OCI-LY1 (cell line): ENCODE data around the gene NLRC4.

ENCODE experiments used
- H2AFZ ChIP-seq: fragments of 200-600 bp; sonication (generic), shearing (Covaris generic); 2 replicates; pipeline ENCODE4 v1.6.0; 2014; ENCODE audit warnings: antibody characterized with exemption, mild to moderate bottlenecking, low read length
- H3F3A ChIP-seq: fragments of 200-600 bp; sonication (generic), shearing (Covaris generic); 2 replicates; pipeline ENCODE4 v1.6.0; 2014; ENCODE audit warnings: mild to moderate bottlenecking, antibody characterized with exemption, low read length, moderate library complexity; ENCODE audit not compliant: insufficient read depth
- H3K27ac ChIP-seq: fragments of 200-600 bp; sonication (generic); 2 replicates; pipeline ENCODE4 v1.5.1; 2014; ENCODE audit warnings: low read length, mixed run types, mild to moderate bottlenecking, low read depth; ENCODE audit not compliant: poor library complexity, severe bottlenecking
- H3K27me3 ChIP-seq: fragments of 200-600 bp; sonication (generic); 2 replicates; pipeline ENCODE4 v1.6.0; 2014; ENCODE audit warnings: antibody characterized with exemption, mild to moderate bottlenecking, low read length, moderate library complexity; ENCODE audit not compliant: insufficient read depth
- H3K36me3 ChIP-seq: fragments of 200-600 bp; sonication (generic); 2 replicates; pipeline ENCODE4 v1.6.1; 2014; ENCODE audit warnings: mild to moderate bottlenecking, antibody characterized with exemption, low read length, moderate library complexity, mixed read lengths; ENCODE audit not compliant: insufficient read depth
- H3K4me1 ChIP-seq: fragments of 200-600 bp; sonication (generic); 2 replicates; pipeline ENCODE4 v1.5.1; 2014; ENCODE audit warnings: mild to moderate bottlenecking, low read length, moderate library complexity; ENCODE audit not compliant: insufficient read depth, severe bottlenecking
- H3K4me2 ChIP-seq: fragments of 200-600 bp; sonication (generic), shearing (Covaris generic); 2 replicates; pipeline ENCODE4 v1.6.1; 2014; ENCODE audit warnings: low read length
- H3K4me3 ChIP-seq: fragments of 200-600 bp; sonication (generic); 2 replicates; pipeline ENCODE4 v1.5.1; 2014; ENCODE audit warnings: low read length, low read depth, mild to moderate bottlenecking, mixed read lengths; ENCODE audit not compliant: poor library complexity, severe bottlenecking
- H3K79me2 ChIP-seq: fragments of 200-600 bp; shearing (Covaris generic); 2 replicates; pipeline ENCODE4 v1.6.1; 2016; ENCODE audit warnings: mixed run types, low read length, mixed read lengths; ENCODE audit not compliant: insufficient read depth
- H3K9ac ChIP-seq: fragments of 200-600 bp; sonication (generic), shearing (Covaris generic); 2 replicates; pipeline ENCODE4 v1.6.1; 2014; ENCODE audit warnings: mild to moderate bottlenecking, low read length, mixed read lengths
- H3K9me2 ChIP-seq: fragments of 200-600 bp; sonication (generic), shearing (Covaris generic); 2 replicates; pipeline ENCODE4 v1.6.1; 2014; ENCODE audit warnings: low read depth, mild to moderate bottlenecking, low read length, mixed read lengths
- H3K9me3 ChIP-seq: fragments of 200-600 bp; shearing (Covaris generic); 2 replicates; pipeline ENCODE4 v1.6.1; 2014; ENCODE audit warnings: low read length, mixed read lengths
- H4K20me1 ChIP-seq: fragments of 200-600 bp; sonication (generic), shearing (Covaris generic); 2 replicates; pipeline ENCODE4 v1.6.0; 2016; ENCODE audit warnings: mild to moderate bottlenecking, low read length; ENCODE audit not compliant: insufficient read depth
- CTCF ChIP-seq: fragments of 200-600 bp; sonication (generic), shearing (Covaris generic); IDR thresholded peaks from 2 replicates; pipeline ENCODE4 v1.5.1; 2017; ENCODE audit warnings: mild to moderate bottlenecking, antibody characterized with exemption, low read length, moderate library complexity, mixed read lengths
- EZH2 ChIP-seq: fragments of 200-600 bp; sonication (generic), shearing (Covaris generic); IDR thresholded peaks from 2 replicates; pipeline ENCODE4 v1.8.0; 2017; ENCODE audit warnings: borderline replicate concordance, mixed run types, mild to moderate bottlenecking, antibody characterized with exemption, low read length, moderate library complexity, mixed read lengths

The NLRC4 gene

GRCh38 chr2:32291746-32292145 is 27.1 kb upstream of the NLRC4 start:
- Histone ChIP-seq H3K9me2 (no peaks in the 10 kb centered on the region), H3K27ac (no peak overlapping the region), H3K4me2 (no peak overlapping the region), H4K20me1 (no peaks in the 10 kb centered on the region), H3F3A (no peaks in the 10 kb centered on the region), H3K4me3 (no peak overlapping the region), H3K9ac (no peak overlapping the region), H2AFZ (no peak overlapping the region), H3K9me3 (no peaks in the 10 kb centered on the region), H3K4me1 (no peaks in the 10 kb centered on the region), H3K36me3 (peaks cover 49% of the 10 kb centered on the region), H3K79me2 (peaks cover 39% of the 10 kb centered on the region), H3K27me3 (no peaks in the 10 kb centered on the region)
- TF ChIP-seq EZH2 (no peak), CTCF (no peak)

GRCh38 chr2:32290000-32290339 is 25.3 kb upstream of the NLRC4 start:
- H3K79me2 ChIP-seq = peaks cover 48% of the 10 kb centered on the region
- TF ChIP-seq EZH2 (no peak), CTCF (no peak)
- H3K4me1 ChIP-seq = no peaks in the 10 kb centered on the region
- no peak overlapping the region for H3K27ac ChIP-seq
- H3F3A ChIP-seq = no peaks in the 10 kb centered on the region
- H3K9me2 ChIP-seq = no peaks in the 10 kb centered on the region
- no peak overlapping the region for H3K4me3 ChIP-seq
- H3K9ac ChIP-seq = no peak overlapping the region
- no peak overlapping the region for H3K4me2 ChIP-seq
- no peak overlapping the region for H2AFZ ChIP-seq
- no peaks in the 10 kb centered on the region for H3K27me3 ChIP-seq
- peaks cover 32% of the 10 kb centered on the region for H3K36me3 ChIP-seq
- H3K9me3 ChIP-seq = no peaks in the 10 kb centered on the region
- no peaks in the 10 kb centered on the region for H4K20me1 ChIP-seq

GRCh38 chr2:32289165-32289999 is 24.7 kb upstream of the NLRC4 start:
- TF ChIP-seq CTCF (no peak), EZH2 (no peak)
- Histone ChIP-seq H3F3A (no peaks in the 10 kb centered on the region), H3K27me3 (no peaks in the 10 kb centered on the region), H3K4me2 (no peak overlapping the region), H3K4me3 (no peak overlapping the region), H3K9ac (no peak overlapping the region), H3K9me2 (no peaks in the 10 kb centered on the region), H3K79me2 (peaks cover 54% of the 10 kb centered on the region), H3K4me1 (no peaks in the 10 kb centered on the region), H2AFZ (no peak overlapping the region), H3K27ac (no peak overlapping the region), H3K9me3 (no peaks in the 10 kb centered on the region), H3K36me3 (peaks cover 35% of the 10 kb centered on the region), H4K20me1 (no peaks in the 10 kb centered on the region)
